Mesendoderm (in vitro differentiated cells): Measurements from ENCODE around the gene OR52N1.

Source experiments
- DNase-seq: peaks from one replicate; pipeline ENCODE4 v3.0.0; 2013
- H2AK5ac ChIP-seq: 2 replicates; pipeline ENCODE4 v1.6.1; 2013; ENCODE audit warnings: low read length, inconsistent platforms
- H2BK120ac ChIP-seq: 2 replicates; pipeline ENCODE4 v1.6.1; 2013; ENCODE audit warnings: low read depth, mild to moderate bottlenecking, low read length, moderate library complexity, mixed read lengths
- H2BK15ac ChIP-seq: replicated peaks from 2 replicates; pipeline ENCODE4 v1.6.1; 2013; ENCODE audit warnings: low read depth, mild to moderate bottlenecking, moderate library complexity
- H2BK5ac ChIP-seq: 2 replicates; pipeline ENCODE4 v1.6.1; 2013; ENCODE audit warnings: low read length, inconsistent platforms
- H3K18ac ChIP-seq: 2 replicates; pipeline ENCODE4 v1.6.1; 2013; ENCODE audit warnings: mild to moderate bottlenecking, low read length, mixed read lengths
- H3K23ac ChIP-seq: one replicate; pipeline ENCODE4 v1.6.1; 2013; ENCODE audit warnings: low read length
- H3K27ac ChIP-seq: 2 replicates; pipeline ENCODE4 v1.5.1; 2013; ENCODE audit warnings: low read depth, mild to moderate bottlenecking, inconsistent platforms, low read length, moderate library complexity
- H3K27me3 ChIP-seq: 2 replicates; pipeline ENCODE4 v1.6.1; 2013; ENCODE audit warnings: low read length, control low read depth, mild to moderate bottlenecking, inconsistent platforms; ENCODE audit not compliant: insufficient read depth, poor library complexity
- H3K36me3 ChIP-seq: 2 replicates; pipeline ENCODE4 v1.6.1; 2013; ENCODE audit warnings: low read length, inconsistent platforms; ENCODE audit not compliant: control insufficient read depth, insufficient read depth
- H3K4ac ChIP-seq: one replicate; pipeline ENCODE4 v1.6.1; 2013; ENCODE audit warnings: low read depth, mild to moderate bottlenecking, low read length, moderate library complexity
- H3K4me1 ChIP-seq: 2 replicates; pipeline ENCODE4 v1.6.1; 2013; ENCODE audit warnings: low read depth, low read length, inconsistent platforms; ENCODE audit not compliant: control insufficient read depth
- H3K4me2 ChIP-seq: 2 replicates; pipeline ENCODE4 v1.6.1; 2013; ENCODE audit warnings: low read length
- H3K4me3 ChIP-seq: 2 replicates; pipeline ENCODE4 v1.5.1; 2013; ENCODE audit warnings: mild to moderate bottlenecking, low read length
- H3K56ac ChIP-seq: one replicate; pipeline ENCODE4 v1.6.1; 2013; ENCODE audit warnings: low read length
- H3K79me1 ChIP-seq: 2 replicates; pipeline ENCODE4 v1.6.1; 2013; ENCODE audit warnings: low read length, inconsistent platforms
- H3K79me2 ChIP-seq: 2 replicates; pipeline ENCODE4 v1.6.1; 2013; ENCODE audit warnings: mild to moderate bottlenecking, low read length; ENCODE audit not compliant: control insufficient read depth, insufficient read depth
- H3K9ac ChIP-seq: 2 replicates; pipeline ENCODE4 v1.6.1; 2013; ENCODE audit warnings: low read length, inconsistent platforms
- H4K5ac ChIP-seq: one replicate; pipeline ENCODE4 v1.6.1; 2013; ENCODE audit warnings: low read length
- H4K8ac ChIP-seq: one replicate; pipeline ENCODE4 v1.6.1; 2013; ENCODE audit warnings: low read depth, mild to moderate bottlenecking, control low read depth, low read length, moderate library complexity
- WGBS: extraction: QIAGEN DNeasy Blood & Tissue Kit; methylation state at CpG from one replicate; pipeline ENCODE4 v1.1.7; 2013; ENCODE audit warnings: low lambda C conversion rate, missing lambda C conversion rate; ENCODE audit not compliant: insufficient coverage; ENCODE audit errors: extremely low coverage; 5-methylcytosine and 5-hydroxymethylcytosine counted together

The OR52N1 gene

GRCh38 chr11:5803982-5804381 is 12.9 kb upstream of the OR52N1 start:
- H3K4me2 ChIP-seq: no peak overlapping the region
- no CpG with 5 or more reads among the region's 5 CpGs for WGBS
- no peak overlapping the region for H4K5ac ChIP-seq
- no peak overlapping the region for H2BK5ac ChIP-seq
- H3K79me1 ChIP-seq: no peaks in the 10 kb centered on the region
- no peak overlapping the region for H3K18ac ChIP-seq
- no peak overlapping the region for H3K4ac ChIP-seq
- DNase-seq: no peak
- no peaks in the 10 kb centered on the region for H3K36me3 ChIP-seq
- H2BK120ac ChIP-seq: no peak overlapping the region
- H3K4me3 ChIP-seq: no peak overlapping the region
- H3K79me2 ChIP-seq: no peaks in the 10 kb centered on the region
- H4K8ac ChIP-seq: no peak overlapping the region
- H2BK15ac ChIP-seq: no peak overlapping the region
- H3K4me1 ChIP-seq: no peaks in the 10 kb centered on the region
- no peak overlapping the region for H3K27ac ChIP-seq
- H3K23ac ChIP-seq: no peak overlapping the region
- no peak overlapping the region for H2AK5ac ChIP-seq
- no peak overlapping the region for H3K56ac ChIP-seq
- H3K27me3 ChIP-seq: no peaks in the 10 kb centered on the region
- no peak overlapping the region for H3K9ac ChIP-seq

GRCh38 chr11:5796541-5796940 is 5.5 kb upstream of the OR52N1 start:
- no peak overlapping the region for H2BK120ac ChIP-seq
- H3K4me1 ChIP-seq: no peaks in the 10 kb centered on the region
- no peaks in the 10 kb centered on the region for H3K79me2 ChIP-seq
- H3K56ac ChIP-seq: no peak overlapping the region
- no peak overlapping the region for H2AK5ac ChIP-seq
- no peaks in the 10 kb centered on the region for H3K36me3 ChIP-seq
- H3K4me3 ChIP-seq: no peak overlapping the region
- H4K5ac ChIP-seq: no peak overlapping the region
- H2BK15ac ChIP-seq: no peak overlapping the region
- no peak overlapping the region for H3K23ac ChIP-seq
- no peak overlapping the region for H2BK5ac ChIP-seq
- no peak overlapping the region for H3K4me2 ChIP-seq
- H3K9ac ChIP-seq: no peak overlapping the region
- no peak overlapping the region for H3K4ac ChIP-seq
- WGBS: no CpG with 5 or more reads among the region's 6 CpGs
- no peaks in the 10 kb centered on the region for H3K79me1 ChIP-seq
- H3K27me3 ChIP-seq: no peaks in the 10 kb centered on the region
- no peak for DNase-seq
- H3K18ac ChIP-seq: no peak overlapping the region
- no peak overlapping the region for H3K27ac ChIP-seq
- no peak overlapping the region for H4K8ac ChIP-seq

GRCh38 chr11:5783255-5783654 is 7.8 kb downstream of the OR52N1 start, which contains the start of gene OR52N5:
OR52N5 (minus strand) TSS chr11:5783355; CDS start chr11:5778634, 4,721 bp downstream.
- no peak within 1 kb of the TSS for H3K9ac ChIP-seq
- no peak within 1 kb of the TSS for H3K27ac ChIP-seq
- H3K56ac ChIP-seq: no peak within 1 kb of the TSS
- no peak for DNase-seq
- no peak within 1 kb of the TSS for H3K23ac ChIP-seq
- no peak within 1 kb of the TSS for H3K4ac ChIP-seq
- H3K79me2 ChIP-seq: no peaks in the 10 kb centered on the region
- H3K36me3 ChIP-seq: no peaks in the 10 kb centered on the region
- no peak within 1 kb of the TSS for H2AK5ac ChIP-seq
- H2BK15ac ChIP-seq: no peak within 1 kb of the TSS
- no peaks in the 10 kb centered on the region for H3K4me1 ChIP-seq
- H3K79me1 ChIP-seq: no peaks in the 10 kb centered on the region
- H2BK120ac ChIP-seq: no peak within 1 kb of the TSS
- H3K18ac ChIP-seq: no peak within 1 kb of the TSS
- no peak within 1 kb of the TSS for H3K4me2 ChIP-seq
- H4K8ac ChIP-seq: no peak within 1 kb of the TSS
- H2BK5ac ChIP-seq: no peak within 1 kb of the TSS
- no peaks in the 10 kb centered on the region for H3K27me3 ChIP-seq
- 100% methylated on average over 1 of the region's 4 CpGs for WGBS
- no peak within 1 kb of the TSS for H3K4me3 ChIP-seq
- no peak within 1 kb of the TSS for H4K5ac ChIP-seq

GRCh38 chr11:5767056-5767455 is 24.0 kb downstream of the OR52N1 start:
- Histone ChIP-seq H3K9ac (no peak overlapping the region), H3K4me2 (no peak overlapping the region), H4K8ac (no peak overlapping the region), H3K27me3 (no peaks in the 10 kb centered on the region), H3K4me1 (no peaks in the 10 kb centered on the region), H3K79me1 (no peaks in the 10 kb centered on the region), H3K23ac (no peak overlapping the region), H3K79me2 (no peaks in the 10 kb centered on the region), H2BK5ac (no peak overlapping the region), H3K36me3 (no peaks in the 10 kb centered on the region), H2AK5ac (no peak overlapping the region), H3K18ac (no peak overlapping the region), H3K27ac (no peak overlapping the region), H2BK120ac (no peak overlapping the region), H3K4me3 (no peak overlapping the region), H3K4ac (no peak overlapping the region), H4K5ac (no peak overlapping the region), H2BK15ac (no peak overlapping the region), H3K56ac (no peak overlapping the region)
- DNase-seq: no peak
- no CpG with 5 or more reads among the region's 1 CpG for WGBS

GRCh38 chr11:5753943-5754342 is 37.1 kb downstream of the OR52N1 start, which contains the start of gene OR52N4:
OR52N4 (plus strand) TSS chr11:5754243; CDS start chr11:5754741, 498 bp downstream.
- Histone ChIP-seq H4K8ac (no peak within 1 kb of the TSS), H3K79me1 (no peaks in the 10 kb centered on the region), H3K4me3 (no peak within 1 kb of the TSS), H3K4me2 (no peak within 1 kb of the TSS), H2BK15ac (no peak within 1 kb of the TSS), H4K5ac (no peak within 1 kb of the TSS), H3K27ac (no peak within 1 kb of the TSS), H2BK120ac (no peak within 1 kb of the TSS), H2AK5ac (no peak within 1 kb of the TSS), H3K27me3 (no peaks in the 10 kb centered on the region), H3K36me3 (no peaks in the 10 kb centered on the region), H3K18ac (no peak within 1 kb of the TSS), H3K4ac (no peak within 1 kb of the TSS), H3K23ac (no peak within 1 kb of the TSS), H3K79me2 (no peaks in the 10 kb centered on the region), H3K4me1 (no peaks in the 10 kb centered on the region), H3K9ac (no peak within 1 kb of the TSS), H3K56ac (no peak within 1 kb of the TSS), H2BK5ac (no peak within 1 kb of the TSS)
- no CpG with 5 or more reads among the region's 1 CpG for WGBS
- DNase-seq: no peak

GRCh38 chr11:5749836-5750235 is 41.2 kb downstream of the OR52N1 start:
- Histone ChIP-seq H3K9ac (no peak overlapping the region), H2AK5ac (no peak overlapping the region), H3K4me3 (no peak overlapping the region), H3K23ac (no peak overlapping the region), H3K79me2 (no peaks in the 10 kb centered on the region), H3K18ac (no peak overlapping the region), H4K8ac (no peak overlapping the region), H3K4ac (no peak overlapping the region), H3K4me2 (no peak overlapping the region), H4K5ac (no peak overlapping the region), H3K27me3 (no peaks in the 10 kb centered on the region), H2BK15ac (no peak overlapping the region), H3K4me1 (no peaks in the 10 kb centered on the region), H2BK120ac (no peak overlapping the region), H3K79me1 (no peaks in the 10 kb centered on the region), H2BK5ac (no peak overlapping the region), H3K56ac (no peak overlapping the region), H3K36me3 (no peaks in the 10 kb centered on the region), H3K27ac (no peak overlapping the region)
- WGBS: 100% methylated on average over 1 of the region's 3 CpGs
- no peak for DNase-seq
